H9 (cell line): ENCODE results near the gene PRTFDC1. TPM values are rescaled to one million over a fixed set of nuclear protein-coding genes. Genes with fewer than 3 reads are reported as not detected.

Source experiments
- DNase-seq: peaks from one replicate; pipeline ENCODE4 v3.0.0-alpha.2; 2017
- H2AFZ ChIP-seq: one replicate; pipeline ENCODE4 v1.6.1; 2013; ENCODE audit warnings: mild to moderate bottlenecking, low read length, control low read depth, moderate library complexity
- H2AK5ac ChIP-seq: 2 replicates; pipeline ENCODE4 v1.6.1; 2013; ENCODE audit warnings: low read length, control low read depth, mixed read lengths; ENCODE audit not compliant: insufficient read length
- H2BK120ac ChIP-seq: one replicate; pipeline ENCODE4 v1.6.1; 2013; ENCODE audit warnings: low read depth, mild to moderate bottlenecking, low read length, control low read depth, inconsistent platforms; ENCODE audit not compliant: poor library complexity, severe bottlenecking
- H2BK12ac ChIP-seq: 2 replicates; pipeline ENCODE4 v1.6.1; 2013; ENCODE audit warnings: low read length, control low read depth, mixed read lengths, low read depth; ENCODE audit not compliant: insufficient read length
- H2BK15ac ChIP-seq: 2 replicates; pipeline ENCODE4 v1.6.1; 2013; ENCODE audit warnings: low read depth, low read length, control low read depth
- H2BK20ac ChIP-seq: one replicate; pipeline ENCODE4 v1.6.1; 2013; ENCODE audit warnings: low read depth, mild to moderate bottlenecking, low read length, control low read depth, inconsistent platforms; ENCODE audit not compliant: poor library complexity, severe bottlenecking
- H2BK5ac ChIP-seq: 2 replicates; pipeline ENCODE4 v1.6.1; 2013; ENCODE audit warnings: low read length, control low read depth, mixed read lengths; ENCODE audit not compliant: insufficient read length
- H3K14ac ChIP-seq: 2 replicates; pipeline ENCODE4 v1.6.1; 2013; ENCODE audit warnings: low read length, control low read depth; ENCODE audit not compliant: insufficient read depth
- H3K18ac ChIP-seq: 2 replicates; pipeline ENCODE4 v1.6.1; 2013; ENCODE audit warnings: low read depth, mild to moderate bottlenecking, mixed read lengths, low read length, control low read depth; ENCODE audit not compliant: insufficient read length
- H3K23ac ChIP-seq: 2 replicates; pipeline ENCODE4 v1.6.1; 2013; ENCODE audit warnings: low read length, control low read depth, mixed read lengths, low read depth; ENCODE audit not compliant: insufficient read length
- H3K23me2 ChIP-seq: 2 replicates; pipeline ENCODE4 v1.6.1; 2013; ENCODE audit warnings: low read depth, mild to moderate bottlenecking, mixed read lengths, low read length, control low read depth; ENCODE audit not compliant: insufficient read length, poor library complexity, severe bottlenecking
- H3K27ac ChIP-seq: 2 replicates; pipeline ENCODE4 v1.5.1; 2013; ENCODE audit warnings: low read length, control low read depth, mixed read lengths, low read depth; ENCODE audit not compliant: insufficient read length
- H3K27me3 ChIP-seq: 2 replicates; pipeline ENCODE4 v1.6.1; 2013; ENCODE audit warnings: low read length, control low read depth, inconsistent platforms; ENCODE audit not compliant: insufficient read depth
- H3K4ac ChIP-seq: 2 replicates; pipeline ENCODE4 v1.6.1; 2013; ENCODE audit warnings: low read depth, mild to moderate bottlenecking, control low read depth, inconsistent platforms, low read length, moderate library complexity
- H3K4me1 ChIP-seq: 2 replicates; pipeline ENCODE4 v1.6.1; 2013; ENCODE audit warnings: low read length, control low read depth, inconsistent platforms; ENCODE audit not compliant: insufficient read depth
- H3K4me2 ChIP-seq: 2 replicates; pipeline ENCODE4 v1.6.1; 2013; ENCODE audit warnings: low read length, control low read depth, mixed read lengths; ENCODE audit not compliant: insufficient read length, insufficient read depth
- H3K56ac ChIP-seq: 2 replicates; pipeline ENCODE4 v1.6.1; 2013; ENCODE audit warnings: low read depth, mild to moderate bottlenecking, mixed read lengths, low read length, control low read depth; ENCODE audit not compliant: insufficient read length
- H3K79me1 ChIP-seq: 2 replicates; pipeline ENCODE4 v1.6.1; 2013; ENCODE audit warnings: low read depth, mild to moderate bottlenecking, moderate library complexity, low read length, control low read depth, inconsistent platforms; ENCODE audit not compliant: insufficient read depth, poor library complexity, severe bottlenecking
- H3K79me2 ChIP-seq: 2 replicates; pipeline ENCODE4 v1.6.1; 2013; ENCODE audit warnings: low read length, control low read depth, inconsistent platforms; ENCODE audit not compliant: insufficient read depth
- H3K9ac ChIP-seq: 2 replicates; pipeline ENCODE4 v1.6.1; 2013; ENCODE audit warnings: low read length, control low read depth, mixed read lengths; ENCODE audit not compliant: insufficient read length; ENCODE audit errors: extremely low read depth
- H3K9me3 ChIP-seq: one replicate; pipeline ENCODE4 v1.6.1; 2013; ENCODE audit warnings: low read depth, low read length, inconsistent platforms; ENCODE audit not compliant: control insufficient read depth
- H3T11ph ChIP-seq: one replicate; pipeline ENCODE4 v1.6.1; 2013; ENCODE audit warnings: mild to moderate bottlenecking, low read length, control low read depth, inconsistent platforms
- H4K20me1 ChIP-seq: one replicate; pipeline ENCODE4 v1.6.1; 2013; ENCODE audit not compliant: control insufficient read depth, insufficient read length, insufficient read depth
- H4K5ac ChIP-seq: 2 replicates; pipeline ENCODE4 v1.6.1; 2013; ENCODE audit warnings: low read depth, mild to moderate bottlenecking, mixed read lengths, low read length, control low read depth; ENCODE audit not compliant: insufficient read length
- H4K8ac ChIP-seq: replicated peaks from 2 replicates; pipeline ENCODE4 v1.6.1; 2013; ENCODE audit warnings: low read length, control low read depth, mixed read lengths, low read depth; ENCODE audit not compliant: insufficient read length
- H4K91ac ChIP-seq: 2 replicates; pipeline ENCODE4 v1.6.1; 2013; ENCODE audit warnings: low read depth, mild to moderate bottlenecking, moderate library complexity, mixed read lengths, low read length, control low read depth; ENCODE audit not compliant: insufficient read length
- H3K27ac Mint-ChIP-seq, 3 experiments: 2 replicates in 2 of 3; 3 replicates in 1 of 3; pipeline ENCODE4 v1.8.0; 2020 to 2021; ENCODE audit warnings: mixed read lengths in 3 of 3, mild to moderate bottlenecking in 1 of 3, moderate library complexity in 1 of 3
- H3K27me3 Mint-ChIP-seq: 2 replicates; pipeline ENCODE4 v1.8.0; 2021; ENCODE audit warnings: low read depth, mild to moderate bottlenecking, moderate library complexity, mixed read lengths
- H3K36me3 Mint-ChIP-seq, 3 experiments: 2 replicates in 2 of 3; 3 replicates in 1 of 3; pipeline ENCODE4 v1.8.0; 2020 to 2021; ENCODE audit warnings: low read depth in 3 of 3, mixed read lengths in 3 of 3; ENCODE audit not compliant: insufficient read depth in 1 of 3
- H3K4me1 Mint-ChIP-seq, 2 experiments: 2 replicates each; pipeline ENCODE4 v1.8.0; 2020; ENCODE audit warnings: mixed read lengths in 2 of 2
- H3K4me3 Mint-ChIP-seq, 2 experiments: 2 replicates in 1 of 2; 3 replicates in 1 of 2; pipeline ENCODE4 v1.8.0; 2020 to 2021; ENCODE audit warnings: mild to moderate bottlenecking in 2 of 2, mixed read lengths in 2 of 2, moderate library complexity in 1 of 2
- H3K9me3 Mint-ChIP-seq, 2 experiments: 2 replicates in 1 of 2; 3 replicates in 1 of 2; pipeline ENCODE4 v1.8.0; 2020; ENCODE audit warnings: mild to moderate bottlenecking in 2 of 2, mixed read lengths in 2 of 2, moderate library complexity in 1 of 2
- WGBS: extraction: QIAGEN DNeasy Blood & Tissue Kit; methylation state at CpG from one replicate; pipeline ENCODE4 v1.1.7; 2013; ENCODE audit warnings: missing lambda C conversion rate, low lambda C conversion rate, mixed read lengths; ENCODE audit not compliant: insufficient read length; ENCODE audit errors: extremely low coverage; 5-methylcytosine and 5-hydroxymethylcytosine counted together
- total RNA-seq: library from RNA; stranded (reverse); gene quantifications from 2 replicates; pipeline ENCODE4 v1.2.1, GENCODE V29; 2021
- TF ChIP-seq, protein P1 (sequence below): fragments of 200-600 bp; sonication (generic); conservative IDR thresholded peaks from 3 replicates; pipeline ENCODE4 v1.8.0; 2021; ENCODE audit warnings: antibody characterized with exemption, mild to moderate bottlenecking

The PRTFDC1 gene
- total RNA-seq, 1 experiment from 2014 or later = 7.5 TPM

DNA sequence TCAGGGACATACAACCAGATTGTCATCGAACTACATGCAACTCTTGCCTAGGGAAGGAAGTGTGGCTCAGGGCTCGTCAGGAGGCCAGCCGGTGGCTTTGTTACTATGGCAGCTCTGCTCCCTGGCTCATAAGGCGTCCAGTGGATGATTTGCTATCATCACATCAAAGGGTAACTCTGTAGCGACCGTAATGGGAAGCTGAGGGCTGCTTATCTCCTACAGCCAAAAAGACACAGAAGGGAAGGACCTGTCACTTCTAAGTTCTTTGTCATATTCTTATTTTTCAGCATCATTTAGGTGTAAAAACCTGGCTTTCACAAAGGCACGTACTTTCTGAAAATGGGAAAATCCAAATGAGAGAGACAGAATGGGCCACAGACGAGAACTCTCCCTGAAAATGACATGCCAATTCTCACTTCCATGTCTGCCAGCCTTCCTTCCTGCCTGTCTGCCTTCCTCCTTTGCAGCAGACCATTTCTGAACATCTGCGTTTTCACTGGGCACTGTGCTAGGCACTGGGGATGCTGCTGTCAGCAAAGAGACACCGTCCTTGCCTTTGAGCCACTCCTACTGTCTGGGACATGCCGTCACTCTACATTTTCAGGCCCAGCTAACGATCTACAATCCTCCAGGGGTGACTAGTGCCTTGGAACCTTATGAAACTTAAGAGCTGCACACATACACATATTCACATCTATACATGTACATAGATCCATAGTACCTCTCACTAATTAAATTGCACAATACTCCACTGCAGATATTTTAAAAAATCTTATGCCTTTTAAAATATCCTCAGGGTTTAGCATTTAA, 36.6 kb upstream of the PRTFDC1 start:
- Histone ChIP-seq H3K23me2 (no peaks in the 10 kb centered on the region), H4K20me1 (no peaks in the 10 kb centered on the region)
- DNase-seq = no peak

More for the DNA sequence above, 36.6 kb upstream of the PRTFDC1 start:
- Histone ChIP-seq H3K4me2 (no peak overlapping the region), H3K27ac (no peak overlapping the region), H3K23ac (no peak overlapping the region), H3K9ac (no peak overlapping the region), H4K91ac (no peak overlapping the region), H2BK5ac (no peak overlapping the region), H3K4ac (no peak overlapping the region), H3K79me1 (no peaks in the 10 kb centered on the region), H2BK12ac (no peak overlapping the region), H4K8ac (no peak overlapping the region), H2BK15ac (no peak overlapping the region), H3K4me1 (no peaks in the 10 kb centered on the region), H3K18ac (no peak overlapping the region), H3T11ph (no peak overlapping the region), H3K79me2 (no peaks in the 10 kb centered on the region), H4K5ac (no peak overlapping the region), H3K56ac (no peak overlapping the region), H3K27me3 (no peaks in the 10 kb centered on the region), H2BK120ac (no peak overlapping the region), H2AK5ac (no peak overlapping the region), H2AFZ (no peak overlapping the region), H3K14ac (no peak overlapping the region), H2BK20ac (no peak overlapping the region), H3K9me3 (no peaks in the 10 kb centered on the region)
- Mint-ChIP-seq H3K27me3 (no peaks in the 10 kb centered on the region), H3K36me3 (no peaks in the 10 kb centered on the region), H3K4me3 (no peak overlapping the region), H3K4me1 (no peaks in the 10 kb centered on the region), H3K9me3 (no peaks in the 10 kb centered on the region), H3K27ac (no peak overlapping the region)
- TF ChIP-seq, protein P1, sequence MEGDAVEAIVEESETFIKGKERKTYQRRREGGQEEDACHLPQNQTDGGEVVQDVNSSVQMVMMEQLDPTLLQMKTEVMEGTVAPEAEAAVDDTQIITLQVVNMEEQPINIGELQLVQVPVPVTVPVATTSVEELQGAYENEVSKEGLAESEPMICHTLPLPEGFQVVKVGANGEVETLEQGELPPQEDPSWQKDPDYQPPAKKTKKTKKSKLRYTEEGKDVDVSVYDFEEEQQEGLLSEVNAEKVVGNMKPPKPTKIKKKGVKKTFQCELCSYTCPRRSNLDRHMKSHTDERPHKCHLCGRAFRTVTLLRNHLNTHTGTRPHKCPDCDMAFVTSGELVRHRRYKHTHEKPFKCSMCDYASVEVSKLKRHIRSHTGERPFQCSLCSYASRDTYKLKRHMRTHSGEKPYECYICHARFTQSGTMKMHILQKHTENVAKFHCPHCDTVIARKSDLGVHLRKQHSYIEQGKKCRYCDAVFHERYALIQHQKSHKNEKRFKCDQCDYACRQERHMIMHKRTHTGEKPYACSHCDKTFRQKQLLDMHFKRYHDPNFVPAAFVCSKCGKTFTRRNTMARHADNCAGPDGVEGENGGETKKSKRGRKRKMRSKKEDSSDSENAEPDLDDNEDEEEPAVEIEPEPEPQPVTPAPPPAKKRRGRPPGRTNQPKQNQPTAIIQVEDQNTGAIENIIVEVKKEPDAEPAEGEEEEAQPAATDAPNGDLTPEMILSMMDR = no peak
- WGBS = no CpG with 5 or more reads among the region's 12 CpGs
